Measurements from ENCODE around the gene H1-8.
"Not testable (repeated sequence)": the region's sequence is repeated elsewhere in the genome, so short reads cannot be mapped to it uniquely, and the experiment has no call there.

H1-8 gene

GRCh38 chr3:129533406-129533805 is 9.6 kb upstream of the H1-8 start:
- DNase-seq (ENCODE audit: low read depth in 2 of 2) = no peak

GRCh38 chr3:129534428-129535027 is 8.4 kb upstream of the H1-8 start:
- DNase-seq (ENCODE audit: low read depth in 2 of 2) = no peak

- DNase-seq (ENCODE audit: low read depth in 2 of 2) = no peak
Observed at GRCh38 chr3:129535075-129535474, 7.9 kb upstream of the H1-8 start.

- no peak for DNase-seq (ENCODE audit: low read depth in 2 of 2)
Observed at GRCh38 chr3:129536374-129536667, 6.7 kb upstream of the H1-8 start.

DNA sequence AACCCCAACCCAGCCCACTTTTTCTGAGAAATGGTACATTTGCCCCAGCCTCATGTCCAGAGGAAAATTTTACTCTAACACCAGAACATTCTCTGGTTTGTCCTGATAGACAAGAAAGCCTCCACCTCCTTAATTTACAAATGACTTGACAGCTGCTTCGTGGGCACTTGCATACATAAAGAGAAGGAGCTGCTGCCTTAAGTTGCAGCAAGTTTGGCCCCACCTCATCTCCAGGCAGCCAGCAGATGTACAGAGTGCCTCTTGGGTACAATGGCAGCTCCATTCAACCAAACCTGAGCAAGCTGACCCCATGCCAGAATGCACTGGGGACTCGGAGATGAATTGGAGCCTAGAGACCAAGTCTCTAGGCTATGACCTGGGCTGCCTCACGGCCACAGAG is 6.2 kb upstream of the H1-8 start:
- no peak for DNase-seq (ENCODE audit: low read depth in 2 of 2)

DNA sequence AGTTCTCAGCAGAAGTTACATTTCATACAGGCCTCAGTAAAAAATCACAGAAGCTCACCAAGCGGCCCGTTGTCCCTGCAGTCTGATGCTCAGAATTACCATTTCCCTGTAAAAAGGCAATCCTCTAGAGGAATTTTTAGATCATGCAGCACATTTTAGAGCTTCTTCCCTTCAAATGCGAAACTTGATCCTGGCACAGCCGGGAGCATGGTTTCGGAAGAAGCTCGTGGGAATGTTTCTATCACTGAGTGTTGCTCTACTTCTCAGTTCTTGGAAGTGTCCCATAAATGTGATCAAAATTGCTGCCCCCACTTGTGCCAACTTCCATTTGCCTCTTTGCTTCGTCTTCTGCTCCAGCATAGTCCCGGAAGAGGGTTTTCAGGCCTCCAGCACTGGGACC is 3.8 kb upstream of the H1-8 start:
- no peak for DNase-seq (ENCODE audit: low read depth in 2 of 2)

DNA sequence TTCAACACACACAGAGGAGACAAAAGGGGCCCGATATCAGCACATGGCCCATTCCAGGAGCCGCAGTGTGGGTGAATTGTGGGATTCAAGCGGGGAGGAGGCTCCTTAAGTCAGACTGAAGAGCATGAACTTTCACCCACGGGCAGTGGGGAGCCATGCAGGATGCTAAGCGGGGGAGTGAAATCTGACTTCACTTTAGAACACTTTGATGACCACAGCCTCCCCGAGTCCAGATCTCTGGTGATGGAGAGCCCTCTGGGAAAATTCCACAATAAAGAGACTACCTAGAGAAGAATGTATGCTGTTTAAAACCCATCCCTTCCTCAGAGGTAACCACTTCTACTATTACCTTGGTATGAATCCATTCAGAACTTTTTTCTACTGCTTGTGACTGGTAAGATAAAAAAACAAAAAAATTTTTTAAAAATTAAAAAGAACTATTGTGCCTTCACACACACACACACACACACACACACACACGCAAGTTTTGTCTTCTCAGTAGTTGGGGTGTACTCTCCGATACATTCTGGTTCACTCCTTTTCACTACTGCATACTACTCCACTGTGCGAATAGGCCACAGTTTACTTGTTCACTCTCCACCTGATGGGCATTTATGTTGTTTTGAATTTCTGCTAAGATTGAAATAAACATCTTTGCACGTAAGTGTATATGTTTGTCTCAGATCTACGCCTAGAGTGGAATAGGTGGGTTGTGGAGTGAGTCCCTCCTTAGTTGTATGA is 2.0 kb upstream of the H1-8 start:
- DNase-seq (ENCODE audit: low read depth in 2 of 2) = no peak

DNA sequence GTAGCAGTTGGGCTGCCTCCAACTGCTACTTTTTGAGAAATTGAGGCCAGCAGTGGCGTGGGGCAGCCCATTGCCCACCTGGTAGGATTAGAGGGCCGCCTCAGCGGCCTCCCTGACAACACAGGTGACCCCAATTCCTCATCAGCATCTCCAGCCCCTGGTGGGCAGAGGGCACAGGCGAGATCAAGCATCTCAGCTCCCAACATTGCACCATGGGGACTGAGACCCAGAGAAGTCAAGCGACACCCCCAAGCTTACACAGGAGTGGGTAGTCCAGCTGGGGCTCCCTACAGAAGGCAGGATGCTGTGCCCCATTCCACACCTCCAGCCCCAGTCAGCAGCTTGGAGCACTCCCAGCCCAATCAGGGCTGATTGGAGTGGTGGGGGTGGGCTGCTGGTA is 228 bp upstream of the H1-8 start:
- no peak for DNase-seq (ENCODE audit: low read depth in 2 of 2)

DNA sequence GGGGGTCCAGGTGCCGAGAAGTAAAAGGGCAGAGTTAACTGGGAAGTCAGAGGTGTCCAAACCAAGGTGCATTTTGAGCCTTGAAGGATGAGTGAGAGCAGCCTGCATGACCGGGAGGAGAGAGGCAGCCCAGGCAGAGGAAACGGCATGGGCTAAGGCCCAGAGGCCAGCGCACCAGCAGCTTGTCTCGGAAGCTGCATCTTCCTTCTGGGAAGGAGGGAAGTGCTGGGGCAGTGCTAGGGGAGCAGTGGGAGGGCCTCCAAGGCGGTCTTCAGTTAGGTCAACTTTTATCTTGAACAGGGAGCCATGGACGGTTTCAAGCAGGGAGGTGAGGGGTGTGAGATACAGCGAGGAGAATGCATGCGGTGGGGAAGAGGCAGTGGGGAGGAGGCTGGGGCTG is 1.0 kb downstream of the H1-8 start:
- no peak for DNase-seq (ENCODE audit: low read depth in 2 of 2)

DNA sequence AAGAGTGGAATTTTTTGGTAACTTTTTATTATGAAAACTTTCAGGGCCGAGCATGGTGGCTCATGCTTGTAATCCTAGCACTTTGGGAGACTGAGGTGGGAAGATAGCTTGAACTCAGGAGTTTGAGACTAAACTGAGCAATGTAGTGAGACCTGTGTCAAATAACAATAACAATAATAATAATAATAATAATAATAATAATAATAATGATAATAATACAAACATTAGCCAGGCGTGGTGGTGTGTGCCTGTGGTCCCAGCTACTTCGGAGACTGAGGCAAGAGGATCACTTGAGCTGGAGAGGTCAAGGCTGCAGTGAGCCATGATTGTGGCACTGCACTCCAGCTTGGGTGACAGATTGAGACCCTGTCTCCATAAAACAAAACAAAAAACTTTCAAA is 3.0 kb downstream of the H1-8 start:
- not testable (repeated sequence) for DNase-seq (ENCODE audit: low read depth in 2 of 2)

DNA sequence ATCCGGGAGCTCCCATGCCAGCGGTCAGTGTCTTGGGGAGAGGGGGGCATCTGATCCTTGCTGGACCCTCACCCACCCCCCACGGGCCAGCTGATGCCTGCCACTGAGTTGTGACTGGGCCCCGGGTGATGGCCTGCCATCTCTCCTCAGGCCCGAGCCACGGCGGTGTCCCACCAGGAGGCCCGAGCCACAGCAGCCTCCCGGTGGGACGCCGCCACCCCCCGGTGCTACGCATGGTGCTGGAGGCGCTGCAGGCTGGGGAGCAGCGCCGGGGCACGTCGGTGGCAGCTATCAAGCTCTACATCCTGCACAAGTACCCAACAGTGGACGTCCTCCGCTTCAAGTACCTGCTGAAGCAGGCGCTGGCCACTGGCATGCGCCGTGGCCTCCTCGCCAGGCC is 4.3 kb downstream of the H1-8 start:
- DNase-seq (ENCODE audit: low read depth in 2 of 2) = no peak

- no peak for DNase-seq (ENCODE audit: low read depth in 2 of 2)
Observed at GRCh38 chr3:129548104-129548965, 5.4 kb downstream of the H1-8 start.

DNA sequence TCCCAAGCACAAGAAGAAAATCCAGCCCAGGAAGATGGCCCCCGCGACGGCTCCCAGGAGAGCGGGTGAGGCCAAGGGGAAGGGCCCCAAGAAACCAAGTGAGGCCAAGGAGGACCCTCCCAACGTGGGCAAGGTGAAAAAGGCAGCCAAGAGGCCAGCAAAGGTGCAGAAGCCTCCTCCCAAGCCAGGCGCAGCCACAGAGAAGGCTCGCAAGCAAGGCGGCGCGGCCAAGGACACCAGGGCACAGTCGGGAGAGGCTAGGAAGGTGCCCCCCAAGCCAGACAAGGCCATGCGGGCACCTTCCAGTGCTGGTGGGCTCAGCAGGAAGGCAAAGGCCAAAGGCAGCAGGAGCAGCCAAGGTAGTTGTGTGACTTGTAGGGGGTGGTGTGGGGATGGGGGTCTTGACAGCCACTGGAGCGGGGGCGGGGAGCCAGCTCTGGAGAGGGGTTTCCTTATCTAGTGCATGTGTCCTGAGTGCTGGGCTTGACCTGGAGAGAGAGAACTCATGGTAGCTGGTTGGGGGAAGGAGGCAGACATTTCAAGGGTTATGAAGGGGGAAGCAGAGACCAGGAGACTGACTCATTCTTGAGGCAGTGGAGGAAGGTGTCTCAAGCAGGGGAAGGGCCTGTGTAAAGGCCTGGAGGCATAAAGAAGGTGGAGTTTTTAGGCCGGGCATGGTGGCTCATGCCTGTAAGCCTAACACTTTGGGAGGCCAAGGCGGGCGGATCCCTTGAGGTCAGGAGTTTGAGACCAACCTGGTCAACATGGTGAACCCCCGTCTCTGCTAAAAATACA is 6.2 kb downstream of the H1-8 start:
- no peak for DNase-seq (ENCODE audit: low read depth in 2 of 2)

GRCh38 chr3:129549805-129550204 is 6.8 kb downstream of the H1-8 start:
- DNase-seq (ENCODE audit: low read depth in 2 of 2) = no peak

DNA sequence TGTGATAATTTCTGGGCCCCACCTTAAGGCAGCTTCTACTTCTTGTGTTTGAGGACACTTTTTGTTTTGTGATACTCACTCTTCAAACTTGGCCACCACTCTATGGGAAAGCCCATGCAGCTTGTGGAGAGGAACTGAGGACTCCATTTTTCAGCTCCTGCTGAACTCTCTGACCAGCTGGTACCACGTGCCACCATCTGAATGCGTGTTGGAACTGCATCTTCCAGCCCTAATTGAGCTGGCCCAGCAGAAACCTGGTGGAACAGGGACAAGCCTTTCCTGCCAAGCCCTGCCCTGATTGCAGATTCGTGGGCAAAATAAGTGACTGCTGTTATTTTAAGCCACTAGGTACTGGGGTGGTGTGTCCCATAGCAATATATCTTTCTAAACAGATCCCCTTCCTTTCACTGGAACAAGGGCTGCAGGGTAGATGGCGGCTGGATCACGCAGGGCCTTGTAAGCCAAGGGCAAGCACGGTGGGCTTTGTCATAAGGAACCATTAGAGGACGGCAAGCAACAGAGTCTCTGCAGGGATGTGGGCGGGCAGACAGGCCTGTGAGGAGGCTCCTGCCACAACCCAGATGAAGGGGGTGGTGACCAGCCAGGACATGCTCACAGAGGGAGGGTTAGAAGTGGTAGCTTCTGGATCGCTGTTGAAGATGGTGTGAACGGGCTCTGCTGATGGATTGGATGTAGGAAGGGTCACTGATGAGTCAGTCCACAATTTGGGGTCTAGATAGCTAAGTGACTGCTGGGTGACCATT is 9.5 kb downstream of the H1-8 start:
- DNase-seq (ENCODE audit: low read depth in 2 of 2) = no peak

- DNase-seq (ENCODE audit: low read depth in 2 of 2) = no peak
Observed at GRCh38 chr3:129553171-129553570, 10.2 kb downstream of the H1-8 start.

DNA sequence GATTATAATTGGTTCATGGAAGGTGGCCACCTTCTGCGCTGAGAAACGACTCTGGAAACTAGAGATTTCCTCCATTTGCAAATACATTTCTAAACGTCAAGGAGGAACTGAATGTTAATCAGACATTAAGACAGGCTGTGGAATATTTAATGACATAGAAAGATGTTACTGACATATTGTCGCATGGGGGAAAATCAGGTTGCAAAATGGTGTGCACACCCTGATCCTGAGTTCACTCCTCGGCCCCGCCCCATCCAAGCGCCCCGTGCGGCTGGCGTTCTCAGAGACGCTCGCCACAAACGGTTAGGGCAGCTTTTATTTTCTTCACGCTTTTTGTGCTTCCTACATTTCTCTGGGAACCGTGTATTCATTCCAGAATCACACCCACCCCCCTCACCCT is 10.7 kb downstream of the H1-8 start:
- DNase-seq (ENCODE audit: low read depth in 2 of 2) = no peak

DNA sequence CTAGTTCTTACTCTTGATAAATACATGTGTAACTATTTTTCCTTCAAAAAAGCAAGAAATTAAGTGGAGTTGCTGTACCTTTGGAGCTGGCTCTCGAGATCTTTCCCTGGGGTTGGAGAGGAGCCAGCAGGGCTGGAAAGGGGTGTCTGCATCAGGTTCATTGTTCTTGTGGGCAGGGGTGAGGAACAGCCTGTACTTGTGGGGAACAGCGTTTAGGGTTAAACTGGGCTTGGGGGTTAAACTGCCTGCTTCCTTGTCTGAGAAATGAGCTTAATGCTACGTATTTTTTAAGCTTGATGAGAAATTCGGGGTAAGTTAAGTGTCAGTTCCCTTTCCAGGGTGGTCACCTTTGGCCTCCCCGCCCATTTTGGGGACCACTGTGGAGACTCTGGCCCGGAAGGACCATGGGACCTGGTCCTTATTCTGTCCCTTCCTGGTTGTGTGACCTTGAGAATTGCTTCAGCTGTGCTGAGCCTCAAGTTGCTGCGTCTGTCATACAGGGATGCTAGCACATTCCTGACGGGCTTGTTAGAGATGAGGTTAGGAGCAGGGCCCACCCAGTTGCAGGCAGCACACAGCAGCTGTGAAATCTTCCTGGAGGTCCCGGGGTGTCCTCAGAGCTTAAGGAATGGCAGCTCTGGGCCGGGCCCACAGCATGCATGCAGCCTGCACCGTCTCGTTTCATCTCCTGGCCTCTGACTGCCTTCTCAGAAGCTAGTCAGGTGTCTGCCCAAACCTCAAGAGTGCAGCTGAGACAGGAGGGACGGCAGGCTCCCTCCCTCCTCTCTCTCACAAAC is 11.6 kb downstream of the H1-8 start:
- DNase-seq (ENCODE audit: low read depth in 2 of 2) = no peak

DNA sequence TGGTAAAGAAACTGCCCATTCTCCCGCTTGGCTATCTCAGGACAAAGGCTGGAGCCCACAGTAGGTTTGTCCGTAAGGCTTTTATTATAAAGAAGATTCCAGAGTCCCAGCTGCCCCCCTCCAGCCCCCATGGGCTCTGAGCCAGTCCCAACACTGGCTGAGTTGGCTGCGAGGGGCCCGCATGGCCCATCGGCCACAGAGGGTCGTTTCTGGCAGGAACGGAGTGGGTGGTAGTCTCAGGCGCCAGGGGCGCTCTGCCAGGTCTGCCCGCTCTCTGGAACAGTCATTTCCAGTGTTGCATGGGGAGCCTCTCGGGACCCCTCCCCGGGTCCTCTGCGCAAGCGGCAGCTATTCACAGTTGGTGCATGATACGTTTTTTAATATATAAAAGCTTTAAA is 12.2 kb downstream of the H1-8 start:
- no peak for DNase-seq (ENCODE audit: low read depth in 2 of 2)

DNA sequence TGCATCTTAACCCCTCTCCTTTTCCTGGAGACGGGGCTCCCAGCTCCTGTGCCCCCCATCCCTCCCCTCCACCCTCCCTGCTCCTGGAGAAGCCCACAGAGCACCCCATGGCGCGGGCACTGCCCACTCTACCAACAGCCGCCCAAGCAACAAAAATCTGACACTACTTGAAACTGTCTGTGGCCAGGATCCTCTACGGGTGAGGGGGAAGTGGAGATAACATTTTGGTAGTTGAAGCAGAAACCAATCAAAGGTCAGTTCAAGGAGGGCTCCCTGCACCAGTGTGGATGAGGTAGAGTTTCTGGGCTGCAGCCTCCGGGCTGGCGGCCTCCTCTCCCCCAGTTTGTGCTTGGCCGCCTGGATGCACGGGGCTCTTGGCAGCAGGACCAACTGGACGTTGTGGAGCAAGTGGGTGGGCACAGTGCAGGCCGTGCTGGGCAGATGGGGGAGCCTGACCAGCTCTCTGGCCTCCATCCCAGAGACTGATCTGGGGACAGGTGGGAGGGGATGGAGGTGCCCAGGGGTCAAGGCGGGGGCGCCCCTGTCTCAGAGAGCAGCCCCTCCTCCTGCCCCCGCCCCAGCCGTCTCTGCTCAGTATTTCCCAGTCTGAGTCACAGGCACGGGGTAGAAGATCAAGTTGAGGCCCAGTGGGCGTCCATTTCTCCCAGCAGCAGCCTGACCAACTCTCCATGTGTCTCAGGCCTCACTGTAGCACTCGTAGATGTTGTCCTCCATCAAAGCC is 12.8 kb downstream of the H1-8 start:
- DNase-seq (ENCODE audit: low read depth in 2 of 2) = no peak
